GM23338 (cell line): ENCODE results near the gene ENPP1.

Experiments used
- CREB1 ChIP-seq: fragments of 250-450 bp; sonication (Bioruptor Pico); IDR thresholded peaks from 2 replicates; pipeline ENCODE4 v1.5.0; 2020; ENCODE audit warnings: low read depth, mild to moderate bottlenecking, moderate library complexity
- CTCF ChIP-seq, 2 experiments: fragments of 200-600 bp in 1 of 2; sonication (generic) in 1 of 2; conservative IDR thresholded peaks; 2 replicates each; pipeline versions ENCODE4 v1.5.1 to v1.6.1; 2016 to 2017; ENCODE audit warnings: antibody characterized with exemption in 2 of 2, low read depth in 2 of 2, mild to moderate bottlenecking in 2 of 2, moderate library complexity in 1 of 2
- EZH2 ChIP-seq: fragments of 200-600 bp; sonication (generic); IDR thresholded peaks from one replicate; pipeline ENCODE4 v1.8.0; 2017; ENCODE audit warnings: antibody characterized with exemption, mild to moderate bottlenecking, low read depth; ENCODE audit not compliant: unreplicated experiment
- EZH2phosphoT487 ChIP-seq: fragments of 200-600 bp; sonication (generic); IDR thresholded peaks from one replicate; pipeline ENCODE4 v1.8.1; 2018; ENCODE audit warnings: antibody characterized with exemption; ENCODE audit not compliant: unreplicated experiment
- POLR2AphosphoS5 ChIP-seq: IDR thresholded peaks from 2 replicates; pipeline ENCODE4 v1.6.1; 2016; ENCODE audit warnings: antibody characterized with exemption, low read depth
- REST ChIP-seq: IDR thresholded peaks from one replicate; pipeline ENCODE4 v1.6.1; 2018; ENCODE audit warnings: antibody characterized with exemption; ENCODE audit not compliant: unreplicated experiment
- STAT1 ChIP-seq: IDR thresholded peaks from one replicate; pipeline ENCODE4 v1.6.1; 2016; ENCODE audit warnings: antibody characterized with exemption; ENCODE audit not compliant: unreplicated experiment
- ZNF462 ChIP-seq: fragments of 250-450 bp; sonication (Bioruptor Pico); IDR thresholded peaks from 2 replicates; pipeline ENCODE4 v1.5.0; 2020; ENCODE audit warnings: mild to moderate bottlenecking, moderate library complexity

GRCh38 chr6:131843768-131844167 lies 35.9 kb downstream of the ENPP1 start:
- TF ChIP-seq CREB1 (CRISPR knock-in tag), result no peak
- TF ChIP-seq EZH2phosphoT487, result no peak
- TF ChIP-seq CTCF (conservative IDR thresholded peaks at IDR 0.05; ENCODE audit: low read depth in 2 of 2), result no peak
- TF ChIP-seq POLR2AphosphoS5, result no peak
- no peak for TF ChIP-seq EZH2
- no peak for TF ChIP-seq REST
- TF ChIP-seq STAT1, result no peak
- no peak for TF ChIP-seq ZNF462 (CRISPR knock-in tag)
